Memory B cell (primary cell): ENCODE data around the gene GGA3.
"Not testable (repeated sequence)": the region's sequence is repeated elsewhere in the genome, so short reads cannot be mapped to it uniquely, and the experiment has no call there.

Source experiments
- ATAC-seq: fragments of 150-1000 bp; cut with Tn5 transposase; 2 replicates; pipeline ENCODE4 v1.10.0; 2021; ENCODE audit warnings: low read depth, mild to moderate bottlenecking, moderate library complexity
- DNase-seq, 2 donors: peaks; one replicate each; pipeline ENCODE4 v3.0.0; 2022; ENCODE audit warnings: low spot score in 2 of 2
- H3K27ac Mint-ChIP-seq: one replicate; pipeline ENCODE4 v1.8.0; 2022; ENCODE audit warnings: mild to moderate bottlenecking, moderate library complexity, mixed read lengths
- H3K27me3 Mint-ChIP-seq: one replicate; pipeline ENCODE4 v1.8.0; 2022; ENCODE audit warnings: mixed read lengths
- H3K36me3 Mint-ChIP-seq: one replicate; pipeline ENCODE4 v1.8.0; 2022; ENCODE audit warnings: mild to moderate bottlenecking, mixed read lengths
- H3K4me1 Mint-ChIP-seq: one replicate; pipeline ENCODE4 v1.8.0; 2022; ENCODE audit warnings: mixed read lengths
- H3K4me3 Mint-ChIP-seq: one replicate; pipeline ENCODE4 v1.8.0; 2022; ENCODE audit warnings: mild to moderate bottlenecking, moderate library complexity, mixed read lengths
- H3K9me3 Mint-ChIP-seq: one replicate; pipeline ENCODE4 v1.8.0; 2022; ENCODE audit warnings: mixed read lengths

GGA3 gene

GRCh38 chr17:75267153-75267410 lies 5.7 kb upstream of the GGA3 start:
- Mint-ChIP-seq H3K27me3 (no peaks in the 10 kb centered on the region), H3K36me3 (peaks cover 4% of the 10 kb centered on the region), H3K9me3 (no peaks in the 10 kb centered on the region), H3K4me3 (no peak overlapping the region), H3K27ac (no peak overlapping the region), H3K4me1 (peaks cover 24% of the 10 kb centered on the region)
- DNase-seq (no peak), ATAC-seq (no peak)

DNA sequence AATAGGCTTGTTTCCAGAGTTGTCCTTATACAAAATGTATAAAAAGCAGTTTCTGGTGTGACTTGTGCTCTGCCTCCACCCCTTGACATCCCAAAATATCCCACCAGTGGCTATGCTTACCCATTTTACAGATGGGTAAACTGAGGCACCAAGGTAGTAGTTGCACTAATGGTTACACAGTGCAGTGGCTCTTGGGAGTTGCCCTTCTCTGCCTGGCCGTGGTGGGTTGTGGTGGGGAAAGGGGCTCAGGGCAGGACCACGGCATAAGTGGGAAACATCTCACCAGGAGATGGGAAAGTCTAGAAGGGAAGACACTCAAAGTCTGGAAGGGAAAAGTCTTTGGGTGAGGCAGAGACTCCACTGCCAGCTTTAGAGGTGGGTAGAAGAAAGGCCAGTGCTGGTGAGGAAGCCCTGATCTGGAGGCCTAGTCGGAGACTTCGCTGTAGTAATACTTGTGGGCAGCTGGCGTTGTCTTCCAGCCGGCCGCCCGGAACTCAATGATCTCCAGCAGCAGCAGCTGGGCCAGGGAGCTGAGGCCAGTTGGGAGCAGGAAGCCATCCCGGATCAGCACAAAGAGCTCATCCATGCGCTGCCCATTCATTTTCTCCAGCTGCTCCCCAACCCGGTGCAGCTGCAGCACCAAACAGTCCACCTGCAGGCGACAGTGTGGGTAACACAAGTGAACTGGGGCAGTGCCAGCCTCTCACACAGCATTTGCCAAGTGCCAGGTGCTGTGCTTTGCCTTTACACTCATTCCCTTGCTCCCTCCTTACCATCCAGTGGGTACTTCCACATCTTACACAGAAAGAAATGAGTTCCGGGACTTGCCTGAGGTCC lies 5.1 kb upstream of the GGA3 start:
- no peaks in the 10 kb centered on the region for H3K27me3 Mint-ChIP-seq
- H3K36me3 Mint-ChIP-seq = peaks cover 4% of the 10 kb centered on the region
- no peak overlapping the region for H3K4me3 Mint-ChIP-seq
- no peak overlapping the region for H3K27ac Mint-ChIP-seq
- peaks cover 20% of the 10 kb centered on the region for H3K4me1 Mint-ChIP-seq
- H3K9me3 Mint-ChIP-seq = no peaks in the 10 kb centered on the region
- ATAC-seq (no peak), DNase-seq (no peak)

- Mint-ChIP-seq H3K27ac (no peak overlapping the region), H3K36me3 (peaks cover 4% of the 10 kb centered on the region), H3K4me3 (no peak overlapping the region), H3K4me1 (peaks cover 22% of the 10 kb centered on the region), H3K27me3 (no peaks in the 10 kb centered on the region), H3K9me3 (no peaks in the 10 kb centered on the region)
- no peak for ATAC-seq
- DNase-seq = no peak
These were observed 4.4 kb upstream of the GGA3 start for GRCh38 chr17:75265614-75266315.

DNA sequence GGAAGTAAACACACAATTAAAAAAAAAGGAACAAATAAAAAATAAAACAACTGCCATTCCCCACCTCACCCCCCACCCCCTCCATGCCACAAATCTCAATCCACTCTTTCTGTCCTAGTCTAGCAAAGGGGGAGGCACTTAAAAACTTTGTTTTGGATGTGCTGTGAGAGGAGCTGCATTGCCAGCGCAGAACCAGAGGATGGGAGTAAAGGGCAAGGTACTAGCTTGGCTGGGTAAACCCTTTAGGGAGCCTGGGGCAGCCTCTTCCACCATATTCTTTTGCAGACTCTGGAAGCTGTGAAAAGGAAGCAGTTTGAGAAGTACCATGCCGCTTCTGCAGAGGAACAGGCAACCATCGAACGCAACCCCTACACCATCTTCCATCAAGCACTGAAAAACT lies 1.6 kb upstream of the GGA3 start:
- ATAC-seq (no peak), DNase-seq (no peak)
- Mint-ChIP-seq H3K36me3 (peaks cover 7% of the 10 kb centered on the region), H3K4me3 (peak overlapping the region; percentile 94), H3K27me3 (no peaks in the 10 kb centered on the region), H3K9me3 (no peaks in the 10 kb centered on the region), H3K27ac (peak overlapping the region; percentile 100), H3K4me1 (peaks cover 28% of the 10 kb centered on the region)

DNA sequence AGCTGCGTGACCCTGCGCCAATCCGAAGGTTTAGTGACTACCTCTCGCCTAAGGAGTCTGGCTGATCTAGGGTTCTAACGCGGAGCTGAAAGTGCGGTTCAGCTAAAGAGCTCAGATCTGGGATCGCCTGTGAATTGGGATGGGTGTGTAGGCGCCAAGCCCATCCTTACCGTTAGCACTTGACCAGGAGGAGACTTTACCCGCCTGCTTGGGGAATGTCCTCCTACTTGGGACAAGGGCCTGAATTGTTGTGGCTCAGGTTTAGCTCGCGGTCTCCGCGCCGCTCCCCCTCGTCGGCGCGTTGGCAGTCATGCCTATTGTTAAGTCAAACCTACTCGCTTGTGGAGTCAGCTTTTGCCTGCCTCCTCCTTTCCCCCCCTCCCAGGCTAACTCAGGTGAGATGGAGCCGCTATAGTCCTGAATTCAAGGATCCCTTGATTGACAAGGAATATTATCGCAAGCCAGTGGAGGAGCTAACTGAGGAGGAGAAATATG lies 753 bp upstream of the GGA3 start:
- Mint-ChIP-seq H3K27me3 (no peaks in the 10 kb centered on the region), H3K4me1 (peaks cover 31% of the 10 kb centered on the region), H3K36me3 (peaks cover 7% of the 10 kb centered on the region), H3K27ac (peak overlapping the region; percentile 100), H3K4me3 (peak overlapping the region; percentile 94), H3K9me3 (no peaks in the 10 kb centered on the region)
- DNase-seq = no peak
- no peak for ATAC-seq

DNA sequence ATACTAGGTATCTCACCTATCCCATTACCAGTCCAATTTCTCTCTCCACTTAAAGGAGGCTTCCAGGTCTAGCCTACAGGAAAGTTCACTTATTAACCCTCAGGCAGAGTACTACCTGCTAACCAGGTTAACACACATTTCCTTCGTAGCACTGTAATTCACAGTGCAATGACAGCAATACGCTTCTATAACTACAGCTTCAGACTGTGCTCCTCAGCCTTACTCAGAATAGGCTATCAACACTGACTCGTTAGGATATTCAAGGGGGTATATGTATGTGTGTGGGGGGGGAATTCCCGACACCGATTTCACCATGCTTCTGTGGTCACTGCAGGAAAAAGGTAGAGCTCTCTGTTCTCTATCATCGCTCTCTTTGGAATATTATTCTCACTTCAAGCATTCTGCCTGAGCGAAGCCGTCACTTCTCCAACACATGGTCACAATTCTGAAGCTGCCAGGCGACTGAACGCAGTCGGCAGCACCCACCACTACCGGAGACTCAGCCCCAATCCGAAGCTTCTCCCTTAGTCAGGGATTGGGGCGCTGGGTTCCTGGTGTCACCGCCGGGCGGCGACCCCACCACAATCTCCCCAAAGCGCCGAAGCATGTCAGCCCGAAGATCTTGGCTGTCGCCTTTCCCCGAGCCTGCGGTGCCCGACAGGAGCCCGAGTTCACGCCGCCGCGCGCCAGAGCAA lies 618 bp downstream of the GGA3 start:
- peak overlapping the region; percentile 100 for H3K27ac Mint-ChIP-seq
- DNase-seq = no peak
- peak; percentile 20 for ATAC-seq
- H3K4me3 Mint-ChIP-seq = peak overlapping the region; percentile 94
- peaks cover 4% of the 10 kb centered on the region for H3K36me3 Mint-ChIP-seq
- no peaks in the 10 kb centered on the region for H3K9me3 Mint-ChIP-seq
- H3K4me1 Mint-ChIP-seq = peaks cover 40% of the 10 kb centered on the region
- H3K27me3 Mint-ChIP-seq = no peaks in the 10 kb centered on the region

DNA sequence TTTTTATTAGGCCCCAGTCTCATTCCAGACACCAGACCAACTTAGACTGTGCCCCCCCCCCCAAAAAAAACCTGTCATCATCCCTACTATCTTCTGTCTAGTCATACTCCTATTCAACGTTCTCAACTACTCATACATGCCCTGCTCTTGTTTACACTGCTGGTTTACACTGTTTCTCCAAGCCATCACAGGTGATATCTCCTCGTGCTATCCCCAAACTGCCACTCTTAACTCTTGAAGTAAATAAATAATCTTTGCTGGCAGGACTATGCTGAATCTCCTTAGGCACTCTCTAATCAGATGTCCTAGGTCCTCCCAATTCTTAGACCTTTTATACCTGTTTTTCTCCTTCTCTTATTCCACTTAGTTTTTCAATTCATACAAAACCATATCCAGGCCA lies 4.2 kb downstream of the GGA3 start:
- not testable (repeated sequence) for ATAC-seq, H3K36me3 Mint-ChIP-seq, H3K4me3 Mint-ChIP-seq, H3K9me3 Mint-ChIP-seq, H3K27me3 Mint-ChIP-seq, DNase-seq
- Mint-ChIP-seq H3K27ac (peak overlapping the region; percentile 86), H3K4me1 (peaks cover 57% of the 10 kb centered on the region)

DNA sequence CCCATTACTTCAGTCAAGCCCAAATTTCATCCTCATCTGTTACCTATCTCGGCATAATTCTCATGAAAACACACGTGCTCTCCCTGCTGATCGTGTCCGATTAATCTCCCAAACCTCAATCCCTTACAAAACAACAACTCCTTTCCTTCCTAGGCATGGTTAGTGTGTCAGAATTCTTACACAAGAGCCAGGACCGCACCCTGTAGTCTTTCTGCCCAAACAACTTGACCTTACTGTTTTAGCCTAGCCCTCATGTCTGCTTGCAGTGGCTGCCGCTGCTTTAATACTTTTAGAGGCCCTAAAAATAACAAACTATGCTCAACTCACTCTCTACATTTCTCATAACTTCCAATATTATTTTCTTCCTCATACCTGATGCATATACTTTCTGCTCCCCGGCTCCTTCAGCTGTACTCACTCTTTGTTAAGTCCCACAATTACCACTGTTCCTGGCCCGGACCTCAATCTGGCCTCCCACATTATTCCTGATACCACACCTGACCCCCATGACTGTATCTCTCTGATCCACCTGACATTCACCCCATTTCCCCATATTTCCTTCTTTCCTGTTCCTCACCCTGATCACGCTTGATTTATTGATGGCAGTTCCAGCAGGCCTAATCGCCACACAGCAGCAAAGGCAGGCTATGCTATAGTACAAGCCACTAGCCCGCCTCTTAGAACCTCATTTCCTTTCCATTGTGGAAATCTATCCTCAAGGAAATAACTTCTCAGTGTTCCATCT lies 5.3 kb downstream of the GGA3 start:
- H3K4me3 Mint-ChIP-seq, DNase-seq, H3K27me3 Mint-ChIP-seq, ATAC-seq, H3K36me3 Mint-ChIP-seq, H3K9me3 Mint-ChIP-seq: not testable (repeated sequence)
- H3K27ac Mint-ChIP-seq = peak overlapping the region; percentile 86
- peaks cover 62% of the 10 kb centered on the region for H3K4me1 Mint-ChIP-seq

GRCh38 chr17:75252039-75252816 lies 9.2 kb downstream of the GGA3 start:
- ATAC-seq (no peak), DNase-seq (no peak)
- Mint-ChIP-seq H3K4me3 (peak overlapping the region; percentile 37), H3K9me3 (no peaks in the 10 kb centered on the region), H3K27ac (peak overlapping the region; percentile 54), H3K4me1 (peaks cover 49% of the 10 kb centered on the region), H3K36me3 (no peaks in the 10 kb centered on the region), H3K27me3 (no peaks in the 10 kb centered on the region)

DNA sequence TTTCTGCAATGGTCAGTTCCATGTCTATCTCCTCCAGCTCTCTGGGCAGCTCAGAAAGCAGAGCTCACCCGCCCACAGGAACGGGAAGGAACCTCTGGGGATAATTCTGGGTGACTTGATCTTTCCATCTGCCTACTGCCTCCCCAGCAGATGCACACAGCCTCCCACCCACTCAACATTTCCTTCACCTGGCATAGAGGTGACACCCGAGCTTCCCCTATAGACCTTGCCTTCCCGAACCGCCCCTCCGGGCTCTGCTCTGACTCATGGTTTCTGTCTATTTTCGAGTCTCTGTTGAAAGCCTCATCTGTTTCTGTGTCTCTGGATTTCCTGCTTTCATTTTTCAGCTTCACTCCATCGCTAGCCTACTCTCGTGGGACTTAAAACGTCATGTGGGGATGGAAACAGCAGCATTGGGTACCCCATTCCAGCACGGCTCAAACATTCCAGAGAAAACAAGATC lies 11.4 kb downstream of the GGA3 start:
- Mint-ChIP-seq H3K9me3 (no peaks in the 10 kb centered on the region), H3K4me1 (peaks cover 42% of the 10 kb centered on the region), H3K36me3 (peaks cover 3% of the 10 kb centered on the region), H3K4me3 (peak overlapping the region; percentile 75), H3K27me3 (no peaks in the 10 kb centered on the region), H3K27ac (peak overlapping the region; percentile 91)
- no peak for DNase-seq
- peak; percentile 72 for ATAC-seq

DNA sequence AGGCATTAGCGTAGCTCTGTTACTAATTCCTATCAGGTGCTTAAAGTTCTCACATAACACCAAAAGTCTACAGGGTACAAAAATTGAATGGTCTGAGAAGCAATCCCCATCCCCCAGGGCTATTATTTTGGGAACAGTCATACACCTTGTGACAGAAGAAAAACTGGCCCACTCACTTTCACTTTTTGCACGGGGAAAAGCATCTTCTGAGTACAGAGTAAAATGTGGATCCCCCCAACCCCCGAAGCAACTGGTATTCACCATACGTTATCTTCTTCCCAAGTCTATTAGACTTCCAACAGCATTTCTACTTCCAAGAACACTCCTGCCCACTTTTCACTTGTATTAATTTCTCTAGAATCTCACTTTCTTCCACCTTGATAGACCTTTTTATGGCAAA lies 11.8 kb downstream of the GGA3 start:
- Mint-ChIP-seq H3K27me3 (no peaks in the 10 kb centered on the region), H3K4me1 (peaks cover 44% of the 10 kb centered on the region), H3K4me3 (peak overlapping the region; percentile 75), H3K36me3 (peaks cover 3% of the 10 kb centered on the region), H3K27ac (peak overlapping the region; percentile 91), H3K9me3 (no peaks in the 10 kb centered on the region)
- no peak for ATAC-seq
- DNase-seq = no peak

DNA sequence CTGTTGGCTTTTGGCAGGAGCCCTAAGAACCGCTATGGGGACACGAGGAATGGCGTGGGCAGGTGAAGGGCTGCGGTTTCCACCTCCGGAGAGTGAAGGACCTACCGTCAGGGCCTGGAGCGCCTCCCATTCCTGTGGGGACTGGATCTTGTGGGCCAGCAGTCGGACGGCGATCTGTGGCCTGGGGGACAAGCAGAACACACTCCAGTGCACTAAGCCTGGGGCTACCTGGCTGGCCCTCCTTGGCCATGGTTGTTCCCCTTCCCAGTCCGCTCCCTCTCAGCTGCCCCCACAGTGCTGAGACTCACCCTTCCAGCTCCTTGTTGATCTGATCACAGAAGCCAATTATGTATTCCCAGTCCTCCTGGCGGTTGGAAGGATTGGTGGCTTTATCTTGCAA lies 15.0 kb downstream of the GGA3 start:
- Mint-ChIP-seq H3K36me3 (peaks cover 11% of the 10 kb centered on the region), H3K9me3 (no peaks in the 10 kb centered on the region), H3K4me3 (no peak overlapping the region), H3K27ac (peak overlapping the region; percentile 97), H3K4me1 (peaks cover 47% of the 10 kb centered on the region), H3K27me3 (no peaks in the 10 kb centered on the region)
- no peak for ATAC-seq
- DNase-seq = no peak

DNA sequence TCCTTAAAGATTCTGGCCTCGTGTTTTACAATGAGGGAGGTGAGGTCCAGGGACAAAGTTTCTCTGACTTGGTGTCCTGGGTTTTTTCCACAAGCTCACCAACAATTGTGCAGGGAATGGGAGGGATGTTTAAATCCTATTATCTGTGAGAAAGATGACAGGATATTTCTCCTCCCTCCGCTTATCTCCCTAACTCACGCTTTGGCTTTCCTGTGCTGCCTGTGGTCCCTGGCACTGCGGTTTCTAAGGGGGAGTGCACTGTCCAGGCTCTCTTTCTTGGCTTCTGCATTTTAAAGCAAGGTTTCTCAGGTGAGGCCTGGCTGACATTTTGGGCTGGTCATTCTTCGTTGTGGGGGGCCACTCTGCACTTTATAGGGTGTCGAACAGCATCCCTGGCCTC lies 16.4 kb downstream of the GGA3 start:
- no peak for ATAC-seq
- Mint-ChIP-seq H3K27ac (peak overlapping the region; percentile 97), H3K4me3 (peak overlapping the region; percentile 74), H3K4me1 (peaks cover 46% of the 10 kb centered on the region), H3K27me3 (no peaks in the 10 kb centered on the region), H3K36me3 (peaks cover 15% of the 10 kb centered on the region), H3K9me3 (no peaks in the 10 kb centered on the region)
- no peak for DNase-seq
